Glutamatergic neuron (in vitro differentiated cells): Measurements from ENCODE around the gene LAPTM4A. TPM values are rescaled to one million over a fixed set of nuclear protein-coding genes. Genes with fewer than 3 reads are reported as not detected.

Experiments used
- DNase-seq: peaks from one replicate; pipeline ENCODE4 v3.0.0; 2022
- H3K27ac Mint-ChIP-seq: one replicate; pipeline ENCODE4 v1.8.0; 2020; ENCODE audit warnings: mild to moderate bottlenecking, mixed read lengths, inconsistent platforms; ENCODE audit not compliant: unreplicated experiment
- H3K27me3 Mint-ChIP-seq: one replicate; pipeline ENCODE4 v1.8.0; 2020; ENCODE audit warnings: mild to moderate bottlenecking, moderate library complexity, mixed read lengths, inconsistent platforms; ENCODE audit not compliant: unreplicated experiment
- H3K36me3 Mint-ChIP-seq: one replicate; pipeline ENCODE4 v1.8.0; 2020; ENCODE audit warnings: mild to moderate bottlenecking, mixed read lengths, inconsistent platforms; ENCODE audit not compliant: unreplicated experiment
- H3K4me1 Mint-ChIP-seq: one replicate; pipeline ENCODE4 v1.8.0; 2020; ENCODE audit warnings: mild to moderate bottlenecking, low read depth, mixed read lengths, inconsistent platforms; ENCODE audit not compliant: unreplicated experiment
- H3K4me3 Mint-ChIP-seq: one replicate; pipeline ENCODE4 v1.8.0; 2020; ENCODE audit warnings: mild to moderate bottlenecking, mixed read lengths, inconsistent platforms; ENCODE audit not compliant: unreplicated experiment
- H3K9me3 Mint-ChIP-seq: one replicate; pipeline ENCODE4 v1.8.0; 2020; ENCODE audit warnings: mild to moderate bottlenecking, moderate library complexity, mixed read lengths, inconsistent platforms; ENCODE audit not compliant: unreplicated experiment
- CTCF ChIP-seq: fragments of 200-600 bp; sonication (generic); IDR thresholded peaks from one replicate; pipeline ENCODE4 v1.5.0; 2021; ENCODE audit not compliant: partially characterized antibody, unreplicated experiment
- total RNA-seq: library from RNA; stranded (reverse); fragmentation: NEBNext Ultra II Directional; extraction: Animal tissue kit (Norgen Biotek cat#: 25700); gene quantifications from one replicate; pipeline ENCODE4 v1.2.1, GENCODE V29; 2021; ENCODE audit not compliant: unreplicated experiment

Gene LAPTM4A
- total RNA-seq, 1 donor from 2014 or later: 147 TPM

GRCh38 chr2:20081841-20082240, 30.4 kb upstream of the LAPTM4A start:
- Mint-ChIP-seq H3K4me3 (no peak overlapping the region), H3K9me3 (peaks cover 2% of the 10 kb centered on the region), H3K27me3 (no peaks in the 10 kb centered on the region), H3K36me3 (peaks cover 5% of the 10 kb centered on the region), H3K4me1 (no peaks in the 10 kb centered on the region), H3K27ac (no peak overlapping the region)
- DNase-seq: no peak
- no peak for TF ChIP-seq CTCF

GRCh38 chr2:20080839-20081415, 29.5 kb upstream of the LAPTM4A start:
- H3K4me1 Mint-ChIP-seq: peaks cover 4% of the 10 kb centered on the region
- H3K4me3 Mint-ChIP-seq: no peak overlapping the region
- H3K27me3 Mint-ChIP-seq: peaks cover 2% of the 10 kb centered on the region
- H3K36me3 Mint-ChIP-seq: peaks cover 9% of the 10 kb centered on the region
- H3K9me3 Mint-ChIP-seq: peaks cover 2% of the 10 kb centered on the region
- no peak for TF ChIP-seq CTCF
- DNase-seq: no peak
- no peak overlapping the region for H3K27ac Mint-ChIP-seq

GRCh38 chr2:20080428-20080827, 29.0 kb upstream of the LAPTM4A start:
- Mint-ChIP-seq H3K27me3 (peaks cover 2% of the 10 kb centered on the region), H3K36me3 (peaks cover 9% of the 10 kb centered on the region), H3K9me3 (peaks cover 2% of the 10 kb centered on the region), H3K4me1 (peaks cover 4% of the 10 kb centered on the region), H3K4me3 (no peak overlapping the region), H3K27ac (no peak overlapping the region)
- DNase-seq: no peak
- TF ChIP-seq CTCF: no peak

GRCh38 chr2:20079546-20080115, 28.2 kb upstream of the LAPTM4A start:
- no peak for TF ChIP-seq CTCF
- no peak for DNase-seq
- peaks cover 9% of the 10 kb centered on the region for H3K36me3 Mint-ChIP-seq
- no peak overlapping the region for H3K27ac Mint-ChIP-seq
- peaks cover 2% of the 10 kb centered on the region for H3K9me3 Mint-ChIP-seq
- H3K27me3 Mint-ChIP-seq: peaks cover 4% of the 10 kb centered on the region
- no peak overlapping the region for H3K4me3 Mint-ChIP-seq
- peaks cover 6% of the 10 kb centered on the region for H3K4me1 Mint-ChIP-seq

- Mint-ChIP-seq H3K27ac (no peak overlapping the region), H3K36me3 (peaks cover 9% of the 10 kb centered on the region), H3K4me3 (no peak overlapping the region), H3K4me1 (peaks cover 10% of the 10 kb centered on the region), H3K27me3 (peaks cover 4% of the 10 kb centered on the region), H3K9me3 (peaks cover 2% of the 10 kb centered on the region)
- DNase-seq: no peak
- TF ChIP-seq CTCF: no peak
Measured at GRCh38 chr2:20077411-20077940, 26.0 kb upstream of the LAPTM4A start.
